H9 (cell line): ENCODE data around the gene GOLT1A. TPM values are rescaled to one million over a fixed set of nuclear protein-coding genes. Genes with fewer than 3 reads are reported as not detected.

Source experiments
- DNase-seq: peaks from one replicate; pipeline ENCODE4 v3.0.0-alpha.2; 2017
- H2AFZ ChIP-seq: one replicate; pipeline ENCODE4 v1.6.1; 2013; ENCODE audit warnings: mild to moderate bottlenecking, low read length, control low read depth, moderate library complexity
- H2AK5ac ChIP-seq: 2 replicates; pipeline ENCODE4 v1.6.1; 2013; ENCODE audit warnings: low read length, control low read depth, mixed read lengths; ENCODE audit not compliant: insufficient read length
- H2BK120ac ChIP-seq: one replicate; pipeline ENCODE4 v1.6.1; 2013; ENCODE audit warnings: low read depth, mild to moderate bottlenecking, low read length, control low read depth, inconsistent platforms; ENCODE audit not compliant: poor library complexity, severe bottlenecking
- H2BK12ac ChIP-seq: 2 replicates; pipeline ENCODE4 v1.6.1; 2013; ENCODE audit warnings: low read length, control low read depth, mixed read lengths, low read depth; ENCODE audit not compliant: insufficient read length
- H2BK15ac ChIP-seq: 2 replicates; pipeline ENCODE4 v1.6.1; 2013; ENCODE audit warnings: low read depth, low read length, control low read depth
- H2BK20ac ChIP-seq: one replicate; pipeline ENCODE4 v1.6.1; 2013; ENCODE audit warnings: low read depth, mild to moderate bottlenecking, low read length, control low read depth, inconsistent platforms; ENCODE audit not compliant: poor library complexity, severe bottlenecking
- H2BK5ac ChIP-seq: 2 replicates; pipeline ENCODE4 v1.6.1; 2013; ENCODE audit warnings: low read length, control low read depth, mixed read lengths; ENCODE audit not compliant: insufficient read length
- H3K14ac ChIP-seq: 2 replicates; pipeline ENCODE4 v1.6.1; 2013; ENCODE audit warnings: low read length, control low read depth; ENCODE audit not compliant: insufficient read depth
- H3K18ac ChIP-seq: 2 replicates; pipeline ENCODE4 v1.6.1; 2013; ENCODE audit warnings: low read depth, mild to moderate bottlenecking, mixed read lengths, low read length, control low read depth; ENCODE audit not compliant: insufficient read length
- H3K23ac ChIP-seq: 2 replicates; pipeline ENCODE4 v1.6.1; 2013; ENCODE audit warnings: low read length, control low read depth, mixed read lengths, low read depth; ENCODE audit not compliant: insufficient read length
- H3K23me2 ChIP-seq: 2 replicates; pipeline ENCODE4 v1.6.1; 2013; ENCODE audit warnings: low read depth, mild to moderate bottlenecking, mixed read lengths, low read length, control low read depth; ENCODE audit not compliant: insufficient read length, poor library complexity, severe bottlenecking
- H3K27ac ChIP-seq: 2 replicates; pipeline ENCODE4 v1.5.1; 2013; ENCODE audit warnings: low read length, control low read depth, mixed read lengths, low read depth; ENCODE audit not compliant: insufficient read length
- H3K27me3 ChIP-seq: 2 replicates; pipeline ENCODE4 v1.6.1; 2013; ENCODE audit warnings: low read length, control low read depth, inconsistent platforms; ENCODE audit not compliant: insufficient read depth
- H3K4ac ChIP-seq: 2 replicates; pipeline ENCODE4 v1.6.1; 2013; ENCODE audit warnings: low read depth, mild to moderate bottlenecking, control low read depth, inconsistent platforms, low read length, moderate library complexity
- H3K4me1 ChIP-seq: 2 replicates; pipeline ENCODE4 v1.6.1; 2013; ENCODE audit warnings: low read length, control low read depth, inconsistent platforms; ENCODE audit not compliant: insufficient read depth
- H3K4me2 ChIP-seq: 2 replicates; pipeline ENCODE4 v1.6.1; 2013; ENCODE audit warnings: low read length, control low read depth, mixed read lengths; ENCODE audit not compliant: insufficient read length, insufficient read depth
- H3K56ac ChIP-seq: 2 replicates; pipeline ENCODE4 v1.6.1; 2013; ENCODE audit warnings: low read depth, mild to moderate bottlenecking, mixed read lengths, low read length, control low read depth; ENCODE audit not compliant: insufficient read length
- H3K79me1 ChIP-seq: 2 replicates; pipeline ENCODE4 v1.6.1; 2013; ENCODE audit warnings: low read depth, mild to moderate bottlenecking, moderate library complexity, low read length, control low read depth, inconsistent platforms; ENCODE audit not compliant: insufficient read depth, poor library complexity, severe bottlenecking
- H3K79me2 ChIP-seq: 2 replicates; pipeline ENCODE4 v1.6.1; 2013; ENCODE audit warnings: low read length, control low read depth, inconsistent platforms; ENCODE audit not compliant: insufficient read depth
- H3K9ac ChIP-seq: 2 replicates; pipeline ENCODE4 v1.6.1; 2013; ENCODE audit warnings: low read length, control low read depth, mixed read lengths; ENCODE audit not compliant: insufficient read length; ENCODE audit errors: extremely low read depth
- H3K9me3 ChIP-seq: one replicate; pipeline ENCODE4 v1.6.1; 2013; ENCODE audit warnings: low read depth, low read length, inconsistent platforms; ENCODE audit not compliant: control insufficient read depth
- H3T11ph ChIP-seq: one replicate; pipeline ENCODE4 v1.6.1; 2013; ENCODE audit warnings: mild to moderate bottlenecking, low read length, control low read depth, inconsistent platforms
- H4K20me1 ChIP-seq: one replicate; pipeline ENCODE4 v1.6.1; 2013; ENCODE audit not compliant: control insufficient read depth, insufficient read length, insufficient read depth
- H4K5ac ChIP-seq: 2 replicates; pipeline ENCODE4 v1.6.1; 2013; ENCODE audit warnings: low read depth, mild to moderate bottlenecking, mixed read lengths, low read length, control low read depth; ENCODE audit not compliant: insufficient read length
- H4K8ac ChIP-seq: replicated peaks from 2 replicates; pipeline ENCODE4 v1.6.1; 2013; ENCODE audit warnings: low read length, control low read depth, mixed read lengths, low read depth; ENCODE audit not compliant: insufficient read length
- H4K91ac ChIP-seq: 2 replicates; pipeline ENCODE4 v1.6.1; 2013; ENCODE audit warnings: low read depth, mild to moderate bottlenecking, moderate library complexity, mixed read lengths, low read length, control low read depth; ENCODE audit not compliant: insufficient read length
- H3K27ac Mint-ChIP-seq, 3 experiments: 2 replicates in 2 of 3; 3 replicates in 1 of 3; pipeline ENCODE4 v1.8.0; 2020 to 2021; ENCODE audit warnings: mixed read lengths in 3 of 3, mild to moderate bottlenecking in 1 of 3, moderate library complexity in 1 of 3
- H3K27me3 Mint-ChIP-seq: 2 replicates; pipeline ENCODE4 v1.8.0; 2021; ENCODE audit warnings: low read depth, mild to moderate bottlenecking, moderate library complexity, mixed read lengths
- H3K36me3 Mint-ChIP-seq, 3 experiments: 2 replicates in 2 of 3; 3 replicates in 1 of 3; pipeline ENCODE4 v1.8.0; 2020 to 2021; ENCODE audit warnings: low read depth in 3 of 3, mixed read lengths in 3 of 3; ENCODE audit not compliant: insufficient read depth in 1 of 3
- H3K4me1 Mint-ChIP-seq, 2 experiments: 2 replicates each; pipeline ENCODE4 v1.8.0; 2020; ENCODE audit warnings: mixed read lengths in 2 of 2
- H3K4me3 Mint-ChIP-seq, 2 experiments: 2 replicates in 1 of 2; 3 replicates in 1 of 2; pipeline ENCODE4 v1.8.0; 2020 to 2021; ENCODE audit warnings: mild to moderate bottlenecking in 2 of 2, mixed read lengths in 2 of 2, moderate library complexity in 1 of 2
- H3K9me3 Mint-ChIP-seq, 2 experiments: 2 replicates in 1 of 2; 3 replicates in 1 of 2; pipeline ENCODE4 v1.8.0; 2020; ENCODE audit warnings: mild to moderate bottlenecking in 2 of 2, mixed read lengths in 2 of 2, moderate library complexity in 1 of 2
- WGBS: extraction: QIAGEN DNeasy Blood & Tissue Kit; methylation state at CpG from one replicate; pipeline ENCODE4 v1.1.7; 2013; ENCODE audit warnings: missing lambda C conversion rate, low lambda C conversion rate, mixed read lengths; ENCODE audit not compliant: insufficient read length; ENCODE audit errors: extremely low coverage; 5-methylcytosine and 5-hydroxymethylcytosine counted together
- total RNA-seq: library from RNA; stranded (reverse); gene quantifications from 2 replicates; pipeline ENCODE4 v1.2.1, GENCODE V29; 2021
- TF ChIP-seq, protein P1 (sequence below): fragments of 200-600 bp; sonication (generic); conservative IDR thresholded peaks from 3 replicates; pipeline ENCODE4 v1.8.0; 2021; ENCODE audit warnings: antibody characterized with exemption, mild to moderate bottlenecking

Gene GOLT1A
- total RNA-seq, 1 experiment from 2014 or later, result 4.2 TPM

DNA sequence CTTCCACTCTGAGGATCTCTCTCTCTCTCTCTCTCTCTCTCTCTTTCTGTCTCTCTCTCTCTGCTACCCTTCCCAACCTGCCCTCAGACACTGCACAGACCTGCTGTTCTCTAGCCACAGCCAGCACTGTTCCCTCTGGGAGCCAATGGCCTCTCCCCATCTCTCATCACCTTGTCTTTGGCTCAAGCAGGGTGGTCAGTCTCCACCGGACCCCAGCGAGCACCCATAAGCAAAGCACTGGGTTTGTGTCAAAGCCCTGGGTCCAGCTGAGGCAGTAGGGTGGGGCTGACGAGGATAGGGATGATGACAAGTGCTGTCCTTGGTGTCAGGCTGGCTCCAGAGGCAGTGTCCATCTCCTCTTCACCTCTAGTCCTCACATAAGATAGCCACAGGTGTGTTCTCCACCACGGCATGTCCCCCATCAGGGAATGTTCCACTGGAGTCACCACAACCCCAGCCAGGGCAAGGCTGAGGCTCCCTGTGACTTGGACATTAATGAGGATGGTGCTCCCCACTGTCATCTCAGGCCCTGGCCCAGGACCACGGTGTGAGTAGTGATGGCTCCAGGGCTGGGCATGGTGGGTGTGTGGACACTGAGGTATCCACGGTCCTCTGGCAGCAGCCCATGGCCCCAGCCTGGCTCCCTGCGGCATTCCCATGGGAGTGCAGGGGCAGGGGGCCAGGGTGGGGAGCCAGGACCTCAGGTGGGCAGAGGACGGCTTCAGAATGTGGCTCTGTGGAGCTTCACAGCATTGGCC lies 8.4 kb upstream of the GOLT1A start:
- no peak overlapping the region for H2AK5ac ChIP-seq
- H3K23ac ChIP-seq, result no peak overlapping the region
- no peak overlapping the region for H3K27ac ChIP-seq
- no peak overlapping the region for H3T11ph ChIP-seq
- H4K5ac ChIP-seq, result no peak overlapping the region
- no peak overlapping the region for H3K56ac ChIP-seq
- H3K18ac ChIP-seq, result no peak overlapping the region
- H2BK20ac ChIP-seq, result no peak overlapping the region
- no peak overlapping the region for H3K4ac ChIP-seq
- no peak overlapping the region for H2BK120ac ChIP-seq
- no peak overlapping the region for H3K4me3 Mint-ChIP-seq
- no peak overlapping the region for H3K4me2 ChIP-seq
- no peaks in the 10 kb centered on the region; a peak in 1 of 7 replicates for H3K36me3 Mint-ChIP-seq
- no peak overlapping the region for H2AFZ ChIP-seq
- no peak overlapping the region for H4K8ac ChIP-seq
- H3K9ac ChIP-seq, result no peak overlapping the region
- no peak overlapping the region for H2BK12ac ChIP-seq
- H3K4me1 Mint-ChIP-seq, result peaks cover 3 to 13% of the 10 kb centered on the region in 2 experiments; a peak in 1 of 4 replicates
- no peak overlapping the region for H4K91ac ChIP-seq
- H3K27me3 ChIP-seq, result no peaks in the 10 kb centered on the region
- no peaks in the 10 kb centered on the region for H3K4me1 ChIP-seq
- no peaks in the 10 kb centered on the region for H3K9me3 Mint-ChIP-seq
- WGBS, result no CpG with 5 or more reads among the region's 8 CpGs
- H3K23me2 ChIP-seq, result no peaks in the 10 kb centered on the region
- TF ChIP-seq, protein P1, sequence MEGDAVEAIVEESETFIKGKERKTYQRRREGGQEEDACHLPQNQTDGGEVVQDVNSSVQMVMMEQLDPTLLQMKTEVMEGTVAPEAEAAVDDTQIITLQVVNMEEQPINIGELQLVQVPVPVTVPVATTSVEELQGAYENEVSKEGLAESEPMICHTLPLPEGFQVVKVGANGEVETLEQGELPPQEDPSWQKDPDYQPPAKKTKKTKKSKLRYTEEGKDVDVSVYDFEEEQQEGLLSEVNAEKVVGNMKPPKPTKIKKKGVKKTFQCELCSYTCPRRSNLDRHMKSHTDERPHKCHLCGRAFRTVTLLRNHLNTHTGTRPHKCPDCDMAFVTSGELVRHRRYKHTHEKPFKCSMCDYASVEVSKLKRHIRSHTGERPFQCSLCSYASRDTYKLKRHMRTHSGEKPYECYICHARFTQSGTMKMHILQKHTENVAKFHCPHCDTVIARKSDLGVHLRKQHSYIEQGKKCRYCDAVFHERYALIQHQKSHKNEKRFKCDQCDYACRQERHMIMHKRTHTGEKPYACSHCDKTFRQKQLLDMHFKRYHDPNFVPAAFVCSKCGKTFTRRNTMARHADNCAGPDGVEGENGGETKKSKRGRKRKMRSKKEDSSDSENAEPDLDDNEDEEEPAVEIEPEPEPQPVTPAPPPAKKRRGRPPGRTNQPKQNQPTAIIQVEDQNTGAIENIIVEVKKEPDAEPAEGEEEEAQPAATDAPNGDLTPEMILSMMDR, result no peak
- no peaks in the 10 kb centered on the region for H3K9me3 ChIP-seq
- no peak for DNase-seq
- no peak overlapping the region for H2BK5ac ChIP-seq
- no peak overlapping the region for H2BK15ac ChIP-seq
- peaks cover 6% of the 10 kb centered on the region for H3K27me3 Mint-ChIP-seq
- no peak overlapping the region for H3K14ac ChIP-seq
- H3K79me2 ChIP-seq, result no peaks in the 10 kb centered on the region
- no peak overlapping the region; a peak in 1 of 7 replicates for H3K27ac Mint-ChIP-seq
- H3K79me1 ChIP-seq, result no peaks in the 10 kb centered on the region
- H4K20me1 ChIP-seq, result no peaks in the 10 kb centered on the region
